Fibroblast of mammary gland (primary cell): ENCODE measurements around the gene PLAGL2.
"Not testable (repeated sequence)": the region's sequence is repeated elsewhere in the genome, so short reads cannot be mapped to it uniquely, and the experiment has no call there.

ENCODE experiments used
- DNase-seq: peaks from one replicate; pipeline ENCODE4 v3.0.0-alpha.2; 2010; ENCODE audit warnings: low read depth
- H3K4me3 ChIP-seq: 2 replicates; pipeline ENCODE4 v1.5.1; 2011; ENCODE audit warnings: low read depth, mild to moderate bottlenecking, low read length, moderate library complexity; ENCODE audit not compliant: control insufficient read depth
- TF ChIP-seq, protein P1 (sequence below): conservative IDR thresholded peaks from 2 replicates; pipeline ENCODE4 v1.5.1; 2011; ENCODE audit warnings: low read depth, low read length, inconsistent platforms; ENCODE audit not compliant: control insufficient read depth, insufficient read depth

Gene PLAGL2

GRCh38 chr20:32181606-32182005 lies 25.9 kb downstream of the PLAGL2 start:
- DNase-seq: no peak
- TF ChIP-seq, protein P1, sequence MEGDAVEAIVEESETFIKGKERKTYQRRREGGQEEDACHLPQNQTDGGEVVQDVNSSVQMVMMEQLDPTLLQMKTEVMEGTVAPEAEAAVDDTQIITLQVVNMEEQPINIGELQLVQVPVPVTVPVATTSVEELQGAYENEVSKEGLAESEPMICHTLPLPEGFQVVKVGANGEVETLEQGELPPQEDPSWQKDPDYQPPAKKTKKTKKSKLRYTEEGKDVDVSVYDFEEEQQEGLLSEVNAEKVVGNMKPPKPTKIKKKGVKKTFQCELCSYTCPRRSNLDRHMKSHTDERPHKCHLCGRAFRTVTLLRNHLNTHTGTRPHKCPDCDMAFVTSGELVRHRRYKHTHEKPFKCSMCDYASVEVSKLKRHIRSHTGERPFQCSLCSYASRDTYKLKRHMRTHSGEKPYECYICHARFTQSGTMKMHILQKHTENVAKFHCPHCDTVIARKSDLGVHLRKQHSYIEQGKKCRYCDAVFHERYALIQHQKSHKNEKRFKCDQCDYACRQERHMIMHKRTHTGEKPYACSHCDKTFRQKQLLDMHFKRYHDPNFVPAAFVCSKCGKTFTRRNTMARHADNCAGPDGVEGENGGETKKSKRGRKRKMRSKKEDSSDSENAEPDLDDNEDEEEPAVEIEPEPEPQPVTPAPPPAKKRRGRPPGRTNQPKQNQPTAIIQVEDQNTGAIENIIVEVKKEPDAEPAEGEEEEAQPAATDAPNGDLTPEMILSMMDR: no peak
- H3K4me3 ChIP-seq: no peak overlapping the region

DNA sequence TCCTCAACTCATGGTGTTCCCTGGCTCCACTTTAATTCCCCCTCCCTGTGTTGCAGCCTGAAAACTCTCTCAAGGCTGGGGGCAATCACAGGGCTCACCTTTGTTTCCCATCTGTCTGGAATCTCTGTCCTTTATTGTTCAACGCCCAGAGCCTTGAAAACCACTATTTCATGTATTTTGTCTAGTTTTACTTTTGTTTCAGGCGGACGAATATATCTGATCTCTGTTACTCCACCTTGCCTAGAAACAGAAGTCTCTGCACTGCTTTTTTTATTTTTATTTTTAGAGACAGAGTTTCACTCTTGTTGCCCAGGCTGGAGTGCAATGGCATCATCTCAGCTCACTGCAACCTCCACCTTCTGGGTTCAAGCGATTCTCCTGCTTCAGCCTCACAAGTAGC lies 27.6 kb downstream of the PLAGL2 start:
- no peak for DNase-seq
- no peak overlapping the region for H3K4me3 ChIP-seq
- TF ChIP-seq, protein P1: no peak

DNA sequence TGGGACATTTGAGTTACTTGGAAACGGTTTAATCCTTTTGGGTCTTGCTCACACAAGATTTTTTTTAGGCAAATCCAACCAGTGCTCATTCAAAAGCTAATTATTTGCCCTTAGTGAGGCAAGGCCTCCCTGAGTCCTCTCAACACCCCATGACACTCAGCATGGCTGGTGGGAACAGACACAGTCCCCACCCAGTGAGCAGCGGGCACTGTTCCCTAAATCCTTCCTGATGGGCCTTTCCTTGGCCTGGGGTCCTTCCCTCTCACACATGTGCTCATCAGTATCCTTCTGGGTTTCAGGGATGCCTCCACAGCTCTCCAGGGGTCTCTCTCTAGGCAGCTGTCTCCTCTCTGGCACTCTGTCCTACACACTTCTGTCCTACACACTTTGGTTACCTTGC lies 28.0 kb downstream of the PLAGL2 start:
- H3K4me3 ChIP-seq: no peak overlapping the region
- DNase-seq: no peak
- TF ChIP-seq, protein P1: no peak

DNA sequence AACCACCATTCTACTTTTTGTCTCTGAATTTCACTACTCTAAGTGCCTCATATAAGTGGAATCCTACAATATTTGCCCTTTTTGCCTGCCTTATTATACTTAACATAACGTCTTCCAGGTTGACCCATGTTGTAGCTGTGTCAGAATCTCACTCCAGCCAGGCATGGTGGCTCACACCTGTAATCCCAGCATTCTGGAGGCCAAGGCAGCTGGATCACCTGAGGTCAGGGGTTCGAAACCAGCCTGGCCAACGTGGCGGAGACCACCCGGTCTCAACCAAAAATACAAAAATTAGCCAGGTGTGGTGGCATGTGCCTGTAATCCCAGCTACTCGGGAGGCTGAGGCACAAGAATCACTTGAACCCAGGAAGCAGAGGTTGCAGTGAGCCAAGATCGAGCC lies 29.8 kb downstream of the PLAGL2 start:
- not testable (repeated sequence) for DNase-seq, H3K4me3 ChIP-seq

DNA sequence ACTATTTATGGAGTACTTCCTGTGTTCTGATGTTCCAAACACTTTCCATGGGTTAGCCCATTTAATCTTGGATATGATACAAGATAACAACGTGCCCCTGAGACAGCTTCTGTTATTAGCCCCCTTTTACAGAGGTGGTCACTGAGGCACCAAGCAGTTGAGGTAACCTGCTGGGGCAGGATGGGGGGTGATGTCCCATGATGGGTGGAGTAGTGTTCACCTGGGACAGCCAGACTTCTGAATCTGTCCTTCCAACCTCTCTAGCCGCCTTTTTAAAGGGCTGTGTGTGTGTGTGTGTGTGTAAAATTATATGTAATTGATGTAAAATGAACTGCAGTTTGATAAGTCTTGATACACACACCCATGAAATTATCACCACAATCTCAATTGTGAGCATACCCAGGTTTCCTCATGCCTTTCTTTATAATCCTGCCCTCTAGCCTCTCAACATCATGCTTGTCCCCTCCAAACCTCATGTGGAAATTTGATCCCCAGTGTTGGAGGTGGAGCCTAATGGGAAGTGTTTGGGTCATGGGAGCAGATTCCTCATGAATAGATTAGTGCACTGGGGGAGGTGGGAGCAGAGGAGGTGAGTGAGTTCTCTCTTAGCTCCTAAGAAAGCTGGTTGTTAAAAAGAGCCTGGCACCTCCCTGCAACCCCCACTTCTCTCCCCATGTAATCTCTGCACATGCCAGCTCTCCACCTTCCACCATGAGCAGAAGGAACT lies 39.2 kb downstream of the PLAGL2 start:
- TF ChIP-seq, protein P1: no peak
- H3K4me3 ChIP-seq: no peak overlapping the region
- peak; percentile 57 for DNase-seq

- H3K4me3 ChIP-seq: no peak overlapping the region
- DNase-seq: no peak
Observed at GRCh38 chr20:32167552-32167951, 40.0 kb downstream of the PLAGL2 start.

GRCh38 chr20:32165836-32166545 lies 41.6 kb downstream of the PLAGL2 start:
- DNase-seq: no peak
- TF ChIP-seq, protein P1: no peak
- no peak overlapping the region for H3K4me3 ChIP-seq

More at GRCh38 chr20:32167552-32167951, 40.0 kb downstream of the PLAGL2 start:
- TF ChIP-seq, protein P1: no peak
